C4-2B (cell line): Measurements from ENCODE around the gene TBC1D25.

Experiments
- CTCF ChIP-seq: fragments of 450-650 bp; conservative IDR thresholded peaks from 2 replicates; pipeline ENCODE4 v1.5.1; 2017; ENCODE audit warnings: mild to moderate bottlenecking
- ZFX ChIP-seq: fragments of 450-650 bp; IDR thresholded peaks from 2 replicates; pipeline ENCODE4 v1.6.1; 2017

- no peak; the same call in 1 of the 2 replicates for TF ChIP-seq CTCF
- TF ChIP-seq ZFX: no peak
These were observed 45.6 kb upstream of the TBC1D25 start for GRCh38 chrX:48493890-48494364.
